Placental epithelial cell (primary cell): ENCODE data around the gene DPRX. TPM values are rescaled to one million over a fixed set of nuclear protein-coding genes. Genes with fewer than 3 reads are reported as not detected.

ENCODE experiments used
- small RNA-seq: library from RNA; depleted of rRNA; stranded (forward); fragments of <200 nt; gene quantifications from one replicate; pipeline ENCODE3, GENCODE V24; 2012
- total RNA-seq: library from RNA; depleted of rRNA; stranded (reverse); fragments of >200 nt; gene quantifications from 2 replicates; pipeline ENCODE4 v1.2.3, GENCODE V29; 2012

Gene DPRX, protein sequence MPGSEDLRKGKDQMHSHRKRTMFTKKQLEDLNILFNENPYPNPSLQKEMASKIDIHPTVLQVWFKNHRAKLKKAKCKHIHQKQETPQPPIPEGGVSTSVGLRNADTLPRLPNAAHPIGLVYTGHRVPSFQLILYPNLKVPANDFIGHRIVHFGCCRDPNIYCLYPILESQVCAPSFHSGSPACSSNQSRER
- not detected in 2 replicates for total RNA-seq

DNA sequence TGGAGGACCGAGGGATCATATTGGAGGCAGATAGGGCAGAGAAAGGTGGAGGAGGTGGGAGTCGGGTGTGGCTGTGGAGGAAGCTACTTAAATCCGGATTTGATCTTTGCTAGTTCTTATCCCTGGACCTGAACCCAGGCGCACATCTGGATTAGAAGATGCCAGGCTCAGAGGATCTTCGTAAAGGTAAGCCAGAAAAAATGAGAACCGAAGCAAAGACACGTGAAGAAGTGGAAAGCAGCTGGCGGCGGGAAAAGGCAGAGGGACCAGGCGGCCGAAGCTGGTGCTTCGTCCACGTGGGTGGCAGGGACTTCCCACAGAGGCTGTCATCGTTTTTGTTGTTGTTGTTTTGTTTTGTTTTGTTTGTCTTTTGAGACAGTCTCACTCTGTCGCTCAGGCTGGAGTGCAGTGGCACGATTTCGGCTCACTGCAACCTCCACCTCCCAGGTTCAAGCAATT is at the start of gene DPRX:
Gene DPRX (plus strand): TSS at position 51 of the 459 bp plus-strand sequence. CDS start 108 bp downstream, at position 159.

Small RNA genes within 50 kb of the gene (small RNA-seq; reads per million reads assigned to genes)
- gene MIR1323: 3.1 reads per million, percentile 86 among the genes with 10 or more reads in this experiment
- gene MIR498: 0.81 reads per million, percentile 48 among the genes with 10 or more reads in this experiment
- gene MIR512-1: not detected
- gene MIR512-2: not detected
- not detected for gene MIR515-1
- gene MIR515-2: not detected
- gene MIR519C: not detected
- gene MIR519E: not detected
- gene MIR520E: not detected
- gene RNU6-698P: not detected

Other genes starting within 250 kb of the DPRX start
- gene ZNF765, start 236.8 kb upstream of the DPRX start, total RNA-seq: 22.8 and 28.3 TPM in 2 replicates
- gene ZNF761, start 200.0 kb upstream of the DPRX start, total RNA-seq: 11.9 and 13.7 TPM in 2 replicates
- 4.7 and 5.4 TPM in 2 replicates for gene ZNF813, start 164.3 kb upstream of the DPRX start, total RNA-seq
- 11.4 and 12.5 TPM in 2 replicates for gene ZNF331, start 93.9 kb upstream of the DPRX start, total RNA-seq
- under 0.01 TPM in 1 of 2 replicates, not detected in the other for gene NLRP12, start 192.3 kb downstream of the DPRX start, total RNA-seq
- 15.7 and 22.9 TPM in 2 replicates for gene MYADM, start 235.9 kb downstream of the DPRX start, total RNA-seq